Measurements from ENCODE around the gene PTEN.

PTEN gene

DNA sequence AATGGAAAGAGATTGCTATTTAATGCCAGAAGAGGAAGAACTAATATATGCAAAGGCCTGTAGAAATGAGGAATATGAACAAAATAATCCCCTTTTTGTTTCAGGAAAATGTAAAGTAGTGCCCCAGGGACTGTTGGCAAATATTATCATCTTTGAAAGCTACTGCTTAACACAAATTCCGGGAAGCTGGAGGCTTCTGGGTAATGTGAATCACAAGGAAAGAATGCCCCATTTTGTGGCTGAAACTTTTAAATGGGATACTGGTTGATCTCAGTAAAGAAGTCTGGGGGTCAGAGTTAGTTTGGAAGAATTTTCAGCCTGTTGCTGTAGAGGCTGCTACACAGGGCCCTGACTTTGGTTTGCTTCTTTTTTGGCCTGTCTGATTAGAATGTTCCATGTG is 141.0 kb downstream of the PTEN start:
- Histone ChIP-seq H3K27me3 (replicated peaks in 2 of 5; ENCODE audit: control insufficient read depth in 4 of 5, insufficient read depth in 5 of 5, low read length in 4 of 5) (no peaks in the 10 kb centered on the region), H3K36me3 (ENCODE audit: control insufficient read depth in 4 of 4, insufficient read depth in 4 of 4, low read length in 3 of 4) (no peaks in the 10 kb centered on the region), H3K9me3 (ENCODE audit: control extremely low read depth in 1 of 5, control insufficient read depth in 4 of 5, insufficient read depth in 2 of 5, low read depth in 1 of 5, low read length in 4 of 5) (no peaks in the 10 kb centered on the region), H3K4me3 (ENCODE audit: control insufficient read depth in 1 of 7, extremely low read depth in 1 of 7, insufficient read depth in 4 of 7, low read depth in 2 of 7, low read length in 6 of 7) (no peak overlapping the region), H3K27ac (ENCODE audit: insufficient read depth in 1 of 2, low read depth in 1 of 2, low read length in 2 of 2, poor library complexity in 1 of 2, severe bottlenecking in 2 of 2) (no peak overlapping the region), H3K4me1 (ENCODE audit: control extremely low read depth in 1 of 4, control insufficient read depth in 4 of 4, insufficient read depth in 4 of 4, low read length in 3 of 4) (no peaks in the 10 kb centered on the region)
- ChIA-PET POLR2A (no interaction called here), CTCF (no interaction called here)
- DNase-seq = no peak
- WGBS (ENCODE audit: insufficient coverage) = 100% methylated on average over 1 of the region's 1 CpG

- no peak overlapping the region for H3K4me3 ChIP-seq (ENCODE audit: control insufficient read depth in 1 of 7, extremely low read depth in 1 of 7, insufficient read depth in 4 of 7, low read depth in 2 of 7, low read length in 6 of 7)
- 96% methylated on average over 6 of the region's 6 CpGs for WGBS (ENCODE audit: insufficient coverage)
- CTCF ChIA-PET = no interaction called here
These were observed 142.8 kb downstream of the PTEN start for GRCh38 chr10:88006261-88006660.

GRCh38 chr10:88008866-88009470 is 145.5 kb downstream of the PTEN start:
- peaks cover 0 to 7% (median 2%) of the 10 kb centered on the region in 5 experiments for H3K9me3 ChIP-seq (ENCODE audit: control extremely low read depth in 1 of 5, control insufficient read depth in 4 of 5, insufficient read depth in 2 of 5, low read depth in 1 of 5, low read length in 4 of 5)
- H3K27me3 ChIP-seq (replicated peaks in 2 of 5; ENCODE audit: control insufficient read depth in 4 of 5, insufficient read depth in 5 of 5, low read length in 4 of 5) = no peaks in the 10 kb centered on the region
- no peak overlapping the region for H3K4me3 ChIP-seq (ENCODE audit: control insufficient read depth in 1 of 7, extremely low read depth in 1 of 7, insufficient read depth in 4 of 7, low read depth in 2 of 7, low read length in 6 of 7)
- H3K36me3 ChIP-seq (ENCODE audit: control insufficient read depth in 4 of 4, insufficient read depth in 4 of 4, low read length in 3 of 4) = no peaks in the 10 kb centered on the region
- H3K27ac ChIP-seq (ENCODE audit: insufficient read depth in 1 of 2, low read depth in 1 of 2, low read length in 2 of 2, poor library complexity in 1 of 2, severe bottlenecking in 2 of 2) = no peak overlapping the region
- no peak for DNase-seq
- WGBS (ENCODE audit: insufficient coverage) = 100% methylated on average over 1 of the region's 1 CpG
- ChIA-PET POLR2A (interaction anchor here (0.6 kb wide), 1 partner anchor 556 kb away, joined by 3 read pairs; no protein-coding TSS in a partner anchor), CTCF (no interaction called here)
- H3K4me1 ChIP-seq (ENCODE audit: control extremely low read depth in 1 of 4, control insufficient read depth in 4 of 4, insufficient read depth in 4 of 4, low read length in 3 of 4) = peaks cover 0 to 6% (median 0%) of the 10 kb centered on the region in 4 experiments

More at GRCh38 chr10:88006261-88006660, 142.8 kb downstream of the PTEN start:
- DNase-seq = no peak
- Histone ChIP-seq H3K27me3 (replicated peaks in 2 of 5; ENCODE audit: control insufficient read depth in 4 of 5, insufficient read depth in 5 of 5, low read length in 4 of 5) (no peaks in the 10 kb centered on the region), H3K27ac (ENCODE audit: insufficient read depth in 1 of 2, low read depth in 1 of 2, low read length in 2 of 2, poor library complexity in 1 of 2, severe bottlenecking in 2 of 2) (no peak overlapping the region), H3K9me3 (ENCODE audit: control extremely low read depth in 1 of 5, control insufficient read depth in 4 of 5, insufficient read depth in 2 of 5, low read depth in 1 of 5, low read length in 4 of 5) (peaks cover 0 to 6% (median 2%) of the 10 kb centered on the region in 5 experiments), H3K4me1 (ENCODE audit: control extremely low read depth in 1 of 4, control insufficient read depth in 4 of 4, insufficient read depth in 4 of 4, low read length in 3 of 4) (no peaks in the 10 kb centered on the region), H3K36me3 (ENCODE audit: control insufficient read depth in 4 of 4, insufficient read depth in 4 of 4, low read length in 3 of 4) (no peaks in the 10 kb centered on the region)
- POLR2A ChIA-PET = no interaction called here

- Histone ChIP-seq H3K36me3 (ENCODE audit: control insufficient read depth in 4 of 4, insufficient read depth in 4 of 4, low read length in 3 of 4) (no peaks in the 10 kb centered on the region), H3K9me3 (ENCODE audit: control extremely low read depth in 1 of 5, control insufficient read depth in 4 of 5, insufficient read depth in 2 of 5, low read depth in 1 of 5, low read length in 4 of 5) (peaks cover 0 to 7% (median 2%) of the 10 kb centered on the region in 5 experiments), H3K27me3 (replicated peaks in 2 of 5; ENCODE audit: control insufficient read depth in 4 of 5, insufficient read depth in 5 of 5, low read length in 4 of 5) (no peaks in the 10 kb centered on the region), H3K4me3 (ENCODE audit: control insufficient read depth in 1 of 7, extremely low read depth in 1 of 7, insufficient read depth in 4 of 7, low read depth in 2 of 7, low read length in 6 of 7) (no peak overlapping the region), H3K4me1 (ENCODE audit: control extremely low read depth in 1 of 4, control insufficient read depth in 4 of 4, insufficient read depth in 4 of 4, low read length in 3 of 4) (peaks cover 0 to 6% (median 0%) of the 10 kb centered on the region in 4 experiments), H3K27ac (ENCODE audit: insufficient read depth in 1 of 2, low read depth in 1 of 2, low read length in 2 of 2, poor library complexity in 1 of 2, severe bottlenecking in 2 of 2) (no peak overlapping the region)
- POLR2A ChIA-PET = no interaction called here
- CTCF ChIA-PET = interaction anchor here (1.8 to 2.4 kb wide), 2 partner anchors 9 to 162 kb away, joined by 5 read pairs; no protein-coding TSS in a partner anchor
- no CpG with 5 or more reads among the region's 4 CpGs for WGBS (ENCODE audit: insufficient coverage)
- no peak for DNase-seq
These were observed 149.2 kb downstream of the PTEN start for GRCh38 chr10:88012641-88013040.

DNA sequence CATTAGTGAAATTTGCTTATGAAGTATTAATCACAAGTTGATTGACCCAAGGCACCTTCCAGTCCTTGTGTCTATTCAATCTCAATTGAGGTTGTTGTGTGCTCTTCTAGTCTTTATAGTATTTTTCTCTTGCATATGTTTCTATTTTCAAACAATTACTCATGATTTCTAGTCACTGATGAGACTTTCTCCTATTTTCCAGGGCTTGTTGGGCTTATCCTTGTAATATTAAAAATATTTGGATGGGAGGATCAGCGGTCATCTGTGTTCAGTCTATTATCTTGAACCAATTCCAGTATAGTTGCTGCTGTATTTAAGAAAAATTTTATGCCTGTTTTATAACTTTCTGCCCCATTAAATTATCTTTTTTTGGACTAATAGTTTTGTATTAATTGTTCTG is 154.4 kb downstream of the PTEN start:
- H3K36me3 ChIP-seq (ENCODE audit: control insufficient read depth in 4 of 4, insufficient read depth in 4 of 4, low read length in 3 of 4) = no peaks in the 10 kb centered on the region
- H3K27ac ChIP-seq (ENCODE audit: insufficient read depth in 1 of 2, low read depth in 1 of 2, low read length in 2 of 2, poor library complexity in 1 of 2, severe bottlenecking in 2 of 2) = no peak overlapping the region
- ChIA-PET CTCF (no interaction called here), POLR2A (no interaction called here)
- WGBS (ENCODE audit: insufficient coverage) = no CpG with 5 or more reads among the region's 1 CpG
- DNase-seq = no peak
- no peaks in the 10 kb centered on the region for H3K4me1 ChIP-seq (ENCODE audit: control extremely low read depth in 1 of 4, control insufficient read depth in 4 of 4, insufficient read depth in 4 of 4, low read length in 3 of 4)
- H3K27me3 ChIP-seq (replicated peaks in 2 of 5; ENCODE audit: control insufficient read depth in 4 of 5, insufficient read depth in 5 of 5, low read length in 4 of 5) = no peaks in the 10 kb centered on the region
- no peaks in the 10 kb centered on the region for H3K9me3 ChIP-seq (ENCODE audit: control extremely low read depth in 1 of 5, control insufficient read depth in 4 of 5, insufficient read depth in 2 of 5, low read depth in 1 of 5, low read length in 4 of 5)
- no peak overlapping the region for H3K4me3 ChIP-seq (ENCODE audit: control insufficient read depth in 1 of 7, extremely low read depth in 1 of 7, insufficient read depth in 4 of 7, low read depth in 2 of 7, low read length in 6 of 7)

DNA sequence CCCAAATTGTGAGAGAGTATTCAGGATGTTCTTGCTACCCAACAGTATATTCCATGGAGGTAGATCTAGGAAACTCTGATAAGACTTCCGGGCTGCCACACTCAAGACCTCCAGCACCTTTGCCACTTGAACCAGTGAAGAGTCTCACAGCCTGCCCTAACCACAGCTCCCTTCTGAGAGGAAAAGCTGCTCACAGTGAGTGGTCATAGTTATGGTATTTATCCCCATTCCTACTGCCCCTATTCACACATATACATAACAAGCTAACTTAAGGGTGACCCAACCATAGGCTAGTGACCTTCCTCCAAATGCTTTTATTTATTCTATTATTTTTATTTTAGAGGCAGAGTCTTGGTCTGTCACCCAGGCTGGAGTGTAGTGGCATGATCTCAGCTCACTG is 156.3 kb downstream of the PTEN start:
- H3K9me3 ChIP-seq (ENCODE audit: control extremely low read depth in 1 of 5, control insufficient read depth in 4 of 5, insufficient read depth in 2 of 5, low read depth in 1 of 5, low read length in 4 of 5) = no peaks in the 10 kb centered on the region
- no peaks in the 10 kb centered on the region for H3K36me3 ChIP-seq (ENCODE audit: control insufficient read depth in 4 of 4, insufficient read depth in 4 of 4, low read length in 3 of 4)
- H3K4me1 ChIP-seq (ENCODE audit: control extremely low read depth in 1 of 4, control insufficient read depth in 4 of 4, insufficient read depth in 4 of 4, low read length in 3 of 4) = no peaks in the 10 kb centered on the region
- ChIA-PET CTCF (no interaction called here), POLR2A (no interaction called here)
- no peak overlapping the region for H3K4me3 ChIP-seq (ENCODE audit: control insufficient read depth in 1 of 7, extremely low read depth in 1 of 7, insufficient read depth in 4 of 7, low read depth in 2 of 7, low read length in 6 of 7)
- no peak overlapping the region for H3K27ac ChIP-seq (ENCODE audit: insufficient read depth in 1 of 2, low read depth in 1 of 2, low read length in 2 of 2, poor library complexity in 1 of 2, severe bottlenecking in 2 of 2)
- WGBS (ENCODE audit: insufficient coverage) = no CpG with 5 or more reads among the region's 1 CpG
- H3K27me3 ChIP-seq (replicated peaks in 2 of 5; ENCODE audit: control insufficient read depth in 4 of 5, insufficient read depth in 5 of 5, low read length in 4 of 5) = no peaks in the 10 kb centered on the region
- no peak for DNase-seq

All from common myeloid progenitor, CD34-positive (primary cell).